ENCODE measurements around the gene GPC5.
A peak's percentile ranks its signal among the peaks of the same experiment; 100 is the strongest.
"Not testable (repeated sequence)": the region's sequence is repeated elsewhere in the genome, so short reads cannot be mapped to it uniquely, and the experiment has no call there.

The GPC5 gene

DNA sequence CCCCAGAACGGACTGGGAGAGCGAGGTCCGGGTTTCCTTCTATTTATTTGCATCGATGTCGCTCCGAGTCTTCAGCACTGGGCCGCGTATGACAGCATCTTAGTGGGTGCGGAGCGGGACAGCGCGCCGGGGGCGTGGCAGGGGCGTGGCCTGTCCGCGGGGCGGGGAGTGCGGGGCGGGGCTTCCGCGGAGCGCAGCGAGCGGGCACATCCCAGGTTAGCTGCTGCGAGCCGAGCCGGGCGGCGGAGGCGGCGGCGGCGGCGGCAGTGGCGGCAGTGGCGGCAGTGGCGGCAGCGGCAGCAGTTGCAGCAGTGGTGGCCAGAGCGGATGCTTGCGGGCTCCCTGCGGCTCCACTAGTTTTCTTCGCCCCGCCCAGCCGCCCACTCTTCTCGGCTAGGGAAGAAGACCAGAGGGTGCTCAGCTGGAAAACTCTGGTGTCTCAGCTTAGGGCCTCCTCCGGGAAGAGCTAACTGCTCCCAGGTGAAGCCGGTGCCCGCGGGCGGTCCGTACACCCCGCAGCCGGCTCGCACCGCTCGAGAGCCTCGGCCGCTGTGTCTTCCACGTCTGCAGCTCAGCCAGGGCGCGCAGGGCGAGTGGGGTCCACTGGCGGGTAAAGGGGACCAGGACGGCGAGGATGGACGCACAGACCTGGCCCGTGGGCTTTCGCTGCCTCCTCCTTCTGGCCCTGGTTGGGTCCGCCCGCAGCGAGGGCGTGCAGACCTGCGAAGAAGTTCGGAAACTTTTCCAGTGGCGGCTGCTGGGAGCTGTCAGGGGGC lies at the start of gene GPC5:
TSS of gene GPC5 (plus strand) at position 209 of the 776 bp plus-strand sequence.
- DNase-seq, result peak; percentile 77

GRCh38 chr13:91348906-91349435 lies 49.5 kb upstream of the GPC5 start:
- peak; percentile 95 for DNase-seq

GRCh38 chr13:91349992-91350911 lies 48.2 kb upstream of the GPC5 start:
- DNase-seq, result no peak

DNA sequence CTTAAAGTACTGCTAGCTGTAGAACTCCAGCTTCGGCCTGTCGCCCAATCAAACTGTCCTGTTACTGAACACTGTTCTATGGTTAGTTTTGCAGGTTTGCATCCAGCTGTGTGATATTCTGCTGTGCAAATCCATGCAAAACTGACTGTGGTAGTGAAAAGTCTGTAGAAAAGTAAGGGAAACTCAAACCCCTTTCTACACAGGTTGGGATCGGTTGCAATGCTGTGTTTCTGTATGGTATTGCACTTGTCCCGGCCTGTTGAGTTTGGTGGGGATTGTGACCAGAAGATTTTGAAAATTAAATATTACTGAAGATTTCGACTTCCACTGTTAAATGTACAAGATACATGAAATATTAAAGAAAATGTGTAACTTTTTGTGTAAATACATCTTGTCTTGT lies 47.3 kb upstream of the GPC5 start:
- no peak for DNase-seq

DNA sequence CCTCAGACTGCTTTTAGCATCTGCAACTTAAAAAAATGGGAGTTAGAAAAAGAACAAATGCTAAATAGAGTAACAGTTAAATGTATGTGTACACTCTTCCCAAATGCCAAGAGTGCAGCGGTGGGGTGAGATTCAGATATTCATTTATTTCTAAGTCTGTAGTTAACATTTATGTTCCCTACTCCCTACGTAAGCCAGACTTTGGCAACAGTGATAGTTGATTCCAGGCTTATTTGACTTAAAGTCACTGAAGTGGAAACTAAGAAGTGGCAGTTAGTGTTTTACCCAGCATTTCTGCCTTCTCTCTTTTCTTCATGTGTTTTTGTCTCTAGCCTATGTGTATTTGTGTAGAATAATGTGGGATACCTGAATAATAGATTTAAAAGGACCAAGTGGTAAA lies 46.4 kb upstream of the GPC5 start:
- DNase-seq, result no peak

DNA sequence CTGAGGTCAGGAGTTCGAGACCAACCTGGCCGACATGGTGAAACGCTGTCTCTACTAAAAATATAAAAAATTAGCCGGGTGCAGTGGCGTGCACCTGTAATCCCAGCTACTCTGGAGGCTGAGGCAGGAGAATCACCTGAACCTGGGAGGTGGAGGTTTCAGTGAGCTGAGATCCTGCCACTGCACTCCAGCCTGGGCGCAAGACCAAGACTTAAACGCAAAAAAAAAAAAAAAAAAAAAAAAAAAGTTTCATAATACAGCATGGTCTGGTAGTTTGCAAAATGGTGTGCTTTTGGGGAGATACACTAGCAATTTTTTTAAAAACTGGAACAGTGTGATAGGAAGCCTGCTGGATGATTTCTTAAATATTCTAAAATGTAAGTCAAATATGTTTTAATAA lies 45.5 kb upstream of the GPC5 start:
- DNase-seq, result not testable (repeated sequence)

- DNase-seq, result no peak
These were observed 44.9 kb upstream of the GPC5 start for GRCh38 chr13:91353494-91353893.

DNA sequence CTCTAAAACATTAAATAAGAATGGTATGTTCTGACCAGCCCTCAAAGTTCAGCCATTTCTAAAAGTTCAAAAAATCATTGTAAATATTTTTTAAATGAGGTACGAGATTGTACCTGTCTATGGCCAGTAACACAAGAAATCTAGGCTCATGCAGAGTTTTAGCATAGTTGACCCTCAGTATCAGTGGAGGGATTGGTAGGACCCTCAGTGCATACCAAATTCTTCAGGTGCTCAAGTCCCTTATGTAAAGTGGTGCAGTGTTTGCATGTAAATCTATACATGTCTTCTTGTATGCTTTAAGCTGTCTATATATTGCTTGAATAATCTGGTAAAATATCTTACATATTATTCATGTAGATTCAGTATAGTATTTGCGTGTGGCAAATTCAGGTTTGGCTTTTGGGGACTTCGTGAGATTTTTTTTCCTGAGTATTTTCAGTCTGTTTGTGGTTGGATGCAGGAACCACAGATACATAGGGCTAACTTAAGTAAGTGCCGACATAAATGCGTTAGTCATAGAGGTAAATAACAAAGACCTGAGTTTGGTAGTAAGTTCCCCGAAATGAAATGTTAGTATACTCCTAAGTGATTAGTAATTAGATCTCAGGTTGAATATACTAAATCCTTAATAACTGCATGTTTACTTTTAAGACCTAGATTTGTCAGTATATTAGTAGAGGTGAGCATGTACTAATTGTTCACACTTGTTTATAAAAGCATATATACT lies 43.2 kb upstream of the GPC5 start:
- DNase-seq, result no peak

- DNase-seq, result no peak
These were observed 42.4 kb upstream of the GPC5 start for GRCh38 chr13:91355826-91356710.

GRCh38 chr13:91356919-91357612 lies 41.4 kb upstream of the GPC5 start:
- DNase-seq, result no peak

DNA sequence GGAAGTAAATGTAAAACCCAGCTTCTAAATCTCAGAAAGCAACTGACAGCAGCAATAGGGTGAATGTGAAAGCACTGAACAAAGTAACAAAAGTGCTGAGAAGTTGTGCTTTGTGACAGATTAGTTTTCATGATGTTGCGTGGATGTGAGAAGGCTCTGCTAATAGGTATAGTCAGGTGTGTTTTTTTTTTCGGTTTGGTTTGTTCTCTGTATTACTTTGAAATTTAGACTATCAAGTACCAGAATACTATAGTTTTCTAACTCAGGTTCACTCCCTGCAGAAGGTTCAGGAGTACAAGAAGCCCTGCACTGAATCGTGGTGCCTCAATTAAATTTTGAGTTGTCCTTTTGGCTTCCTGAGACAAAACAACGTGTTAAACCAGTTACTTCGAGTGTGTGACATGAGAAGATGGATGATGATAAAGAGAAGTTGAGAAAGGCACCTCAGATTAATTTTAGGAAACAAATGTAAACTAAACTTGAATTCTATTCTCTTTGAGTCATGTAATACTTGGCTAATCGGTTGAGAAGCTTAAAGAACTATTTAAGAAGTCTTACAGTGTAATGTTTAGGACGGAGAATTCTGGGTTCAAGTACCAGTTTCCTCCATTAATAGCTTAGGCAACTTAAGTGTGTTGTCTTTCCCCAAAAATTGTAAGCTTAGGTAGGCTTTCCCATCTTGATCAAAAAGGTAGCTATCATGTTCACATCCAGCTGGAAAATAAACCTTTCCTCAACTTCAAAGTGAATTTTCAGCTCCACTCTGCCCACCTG lies 40.6 kb upstream of the GPC5 start:
- DNase-seq, result no peak

GRCh38 chr13:91358387-91358782 lies 40.0 kb upstream of the GPC5 start:
- no peak for DNase-seq

GRCh38 chr13:91359111-91359510 lies 39.3 kb upstream of the GPC5 start:
- no peak for DNase-seq

DNA sequence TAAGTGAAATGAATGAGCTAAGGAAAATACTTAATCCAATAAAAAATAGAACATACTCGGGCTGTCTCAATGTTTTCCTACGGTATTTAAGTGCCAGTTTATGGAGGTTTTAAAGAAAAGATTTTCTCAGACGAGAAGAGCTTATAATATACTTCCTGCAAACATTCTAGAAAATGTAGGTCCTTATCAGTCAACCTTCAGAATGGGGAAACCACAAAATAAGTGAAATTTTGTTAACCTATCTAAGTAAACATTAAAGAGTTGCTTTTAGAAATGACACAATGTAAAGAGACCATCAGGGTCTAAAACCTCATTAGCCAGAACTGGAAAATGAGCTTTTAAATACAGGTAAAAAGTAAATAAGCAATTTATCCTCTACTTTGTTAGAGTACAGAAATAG lies 38.8 kb upstream of the GPC5 start:
- no peak for DNase-seq

DNA sequence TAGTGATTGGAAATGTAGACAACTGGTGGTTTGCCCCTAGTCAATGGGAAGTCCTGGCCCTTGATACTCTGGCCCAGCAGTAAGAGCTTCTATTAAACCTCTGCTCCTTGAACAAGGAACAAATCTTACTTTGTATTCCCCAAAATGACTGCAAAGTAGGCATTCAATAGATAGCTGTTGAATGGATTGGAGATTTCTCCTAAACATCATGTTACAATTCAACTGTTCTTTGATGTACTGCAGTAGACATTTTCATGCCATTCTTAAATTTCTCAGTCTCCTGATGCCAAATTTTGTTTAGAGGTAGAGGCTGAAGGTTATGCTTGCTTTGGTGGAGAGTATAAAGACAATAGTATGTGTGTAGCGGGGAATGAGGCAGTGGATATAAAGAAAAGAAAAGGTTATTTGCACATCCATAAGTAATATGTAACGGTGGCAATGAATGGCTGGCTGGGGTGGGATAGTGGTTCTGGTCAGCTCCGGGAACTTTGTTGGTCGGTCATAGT lies 38.1 kb upstream of the GPC5 start:
- DNase-seq, result no peak

- no peak for DNase-seq
These were observed 36.6 kb upstream of the GPC5 start for GRCh38 chr13:91361755-91362271.

GRCh38 chr13:91362908-91363307 lies 35.5 kb upstream of the GPC5 start:
- DNase-seq, result no peak

DNA sequence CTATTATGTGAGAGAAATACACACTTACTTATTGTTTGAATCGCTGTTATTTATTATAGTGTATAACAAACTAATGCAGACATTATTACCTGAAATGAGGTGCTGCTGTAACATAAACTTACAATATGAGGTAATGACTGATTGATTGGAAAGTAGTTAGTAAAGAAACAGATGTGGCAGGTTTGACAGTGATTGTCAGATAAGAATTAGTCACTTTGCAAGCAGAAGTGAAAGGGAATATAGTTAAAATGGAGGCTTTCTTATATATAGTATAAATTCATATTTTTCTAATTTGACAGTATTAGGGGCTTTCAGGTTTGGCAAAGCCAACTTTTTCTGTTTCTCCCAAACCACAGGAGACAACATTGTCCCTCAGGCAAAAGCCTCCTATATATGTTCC lies 30.3 kb upstream of the GPC5 start:
- DNase-seq, result no peak

DNA sequence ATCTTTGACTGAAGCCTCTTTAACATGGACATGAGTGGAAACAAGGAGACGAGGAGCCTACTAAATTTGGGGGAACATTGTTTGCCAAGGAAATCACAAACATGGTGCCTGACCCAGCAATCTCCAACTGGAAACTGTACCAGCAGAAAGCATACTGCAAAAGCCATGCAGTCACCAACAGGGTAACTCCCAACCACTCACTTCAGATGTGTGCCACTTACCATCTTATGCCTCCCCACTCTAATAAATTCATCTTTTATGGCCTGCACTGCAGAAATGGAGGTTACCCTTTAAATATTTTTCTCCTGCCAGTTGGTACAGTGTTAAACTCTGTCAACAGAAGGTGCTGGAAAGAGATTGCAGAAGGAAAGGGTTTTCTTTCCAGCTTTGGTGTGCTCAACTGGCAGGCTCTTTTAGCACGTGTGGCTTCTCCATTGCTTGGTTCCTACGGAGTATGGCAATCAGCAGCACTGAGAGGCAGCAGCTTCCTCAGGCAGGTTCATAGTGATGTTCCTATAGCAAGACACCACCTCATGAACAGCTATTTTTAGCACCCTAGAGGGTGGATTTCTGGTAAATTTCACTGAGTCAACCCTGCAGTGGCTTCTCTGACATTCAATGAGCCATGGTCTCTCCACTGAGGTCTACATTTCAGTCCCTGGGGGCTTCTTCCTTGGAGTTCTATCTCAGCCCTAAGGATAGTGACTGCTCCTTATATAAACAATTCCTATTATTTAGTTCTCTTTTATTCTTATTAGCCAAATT lies 29.6 kb upstream of the GPC5 start:
- no peak for DNase-seq

Data from activated naive CD4-positive, alpha-beta T cell treated with anti-CD3 and anti-CD28 coated beads, Interleukin-2, amount 50 U/mL, for 16 hours (primary cell).